WI38 (cell line): ENCODE measurements around the gene ACER2.
A peak's percentile ranks its signal among the peaks of the same experiment; 100 is the strongest.

ENCODE experiments used
- H3K4me3 ChIP-seq: 2 replicates; pipeline ENCODE4 v1.5.1; 2011; ENCODE audit warnings: low read depth, mild to moderate bottlenecking, control low read depth, low read length
- CTCF ChIP-seq: IDR thresholded peaks from 2 replicates; pipeline ENCODE4 v1.5.1; 2012; ENCODE audit warnings: low read depth, mild to moderate bottlenecking, control low read depth, low read length

The ACER2 gene

GRCh38 chr9:19465586-19466279, 56.9 kb downstream of the ACER2 start:
- TF ChIP-seq CTCF, result no peak

GRCh38 chr9:19466280-19466639, 57.5 kb downstream of the ACER2 start:
- no peak overlapping the region for H3K4me3 ChIP-seq
- no peak for TF ChIP-seq CTCF

More at GRCh38 chr9:19465586-19466279, 56.9 kb downstream of the ACER2 start:
- no peak overlapping the region for H3K4me3 ChIP-seq

GRCh38 chr9:19469271-19469670, 60.5 kb downstream of the ACER2 start:
- TF ChIP-seq CTCF, result no peak
- no peak overlapping the region for H3K4me3 ChIP-seq

- no peak overlapping the region for H3K4me3 ChIP-seq
- no peak for TF ChIP-seq CTCF
Measured at GRCh38 chr9:19470567-19470966, 61.8 kb downstream of the ACER2 start.

- no peak for TF ChIP-seq CTCF
- H3K4me3 ChIP-seq, result no peak overlapping the region
Measured at GRCh38 chr9:19470981-19471650, 62.3 kb downstream of the ACER2 start.

GRCh38 chr9:19471737-19472648, 63.2 kb downstream of the ACER2 start:
- TF ChIP-seq CTCF, result peak; percentile 91
- no peak overlapping the region for H3K4me3 ChIP-seq

- no peak overlapping the region for H3K4me3 ChIP-seq
- TF ChIP-seq CTCF, result no peak
Measured at GRCh38 chr9:19473605-19474004, 64.8 kb downstream of the ACER2 start.
